Nephron (organoid): ENCODE measurements around the gene EPN1.

Source experiments
- H3K27ac Mint-ChIP-seq, 3 experiments: 2 replicates each; pipeline ENCODE4 v1.8.0; 2020; ENCODE audit warnings: mixed read lengths in 3 of 3, mild to moderate bottlenecking in 2 of 3, moderate library complexity in 1 of 3
- H3K27me3 Mint-ChIP-seq: 2 replicates; pipeline ENCODE4 v1.8.0; 2021; ENCODE audit warnings: low read depth, mild to moderate bottlenecking, moderate library complexity, mixed read lengths
- H3K36me3 Mint-ChIP-seq: 2 replicates; pipeline ENCODE4 v1.8.0; 2020; ENCODE audit warnings: low read depth, mixed read lengths
- H3K4me1 Mint-ChIP-seq: 2 replicates; pipeline ENCODE4 v1.8.0; 2020; ENCODE audit warnings: mixed read lengths
- H3K4me3 Mint-ChIP-seq, 3 experiments: 2 replicates each; pipeline ENCODE4 v1.8.0; 2020; ENCODE audit warnings: mild to moderate bottlenecking in 3 of 3, mixed read lengths in 3 of 3, moderate library complexity in 2 of 3
- H3K9me3 Mint-ChIP-seq: 2 replicates; pipeline ENCODE4 v1.8.0; 2020; ENCODE audit warnings: mixed read lengths
- TF ChIP-seq, protein P1 (sequence below), 3 experiments: fragments of 200-600 bp; sonication (generic); IDR thresholded peaks; one replicate each; pipeline ENCODE4 v1.5.0; 2021; ENCODE audit warnings: antibody characterized with exemption in 3 of 3; ENCODE audit not compliant: unreplicated experiment in 3 of 3

The EPN1 gene

DNA sequence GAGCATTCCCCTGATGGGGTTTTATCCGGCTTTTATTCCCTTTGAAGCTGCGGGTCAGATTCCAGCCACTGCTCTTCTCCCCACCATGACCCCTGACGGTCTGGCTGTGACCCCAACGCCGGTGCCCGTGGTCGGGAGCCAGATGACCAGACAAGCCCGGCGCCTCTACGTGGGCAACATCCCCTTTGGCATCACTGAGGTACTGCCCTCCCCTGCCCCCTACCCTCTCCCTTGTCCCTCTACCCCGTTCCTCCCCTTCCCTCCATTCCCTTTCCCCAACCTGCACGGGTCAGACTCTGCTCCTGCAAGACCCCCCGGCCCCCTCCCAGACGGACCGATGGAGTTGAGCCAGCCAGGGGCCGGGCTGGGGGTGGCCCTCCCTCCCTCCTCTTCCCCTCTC is 14.0 kb upstream of the EPN1 start:
- H3K27ac Mint-ChIP-seq = no peak overlapping the region

DNA sequence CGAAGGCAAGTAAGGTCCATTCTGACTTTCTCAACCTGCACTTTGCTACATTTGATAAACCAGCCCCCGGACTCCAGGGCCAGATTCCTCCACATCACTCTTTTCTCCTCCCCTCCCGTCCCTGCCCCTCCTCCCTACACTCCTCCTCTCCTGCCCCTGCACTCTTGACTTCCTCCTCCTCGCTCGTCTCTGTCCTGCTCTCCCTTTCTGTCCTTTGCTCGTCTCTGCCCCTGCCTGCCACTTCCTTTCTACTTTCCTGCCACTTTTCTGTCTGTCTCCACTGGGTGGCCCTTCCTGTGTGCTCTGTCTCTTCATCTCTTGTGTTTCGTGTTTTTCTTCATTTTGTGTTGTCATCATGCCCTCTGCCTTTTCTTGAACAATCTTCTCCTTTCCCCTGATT is 13.2 kb upstream of the EPN1 start:
- peak overlapping the region in 1 of 3 experiments; percentile 42 for H3K4me3 Mint-ChIP-seq
- peaks cover 5% of the 10 kb centered on the region for H3K27me3 Mint-ChIP-seq
- H3K27ac Mint-ChIP-seq = no peak overlapping the region
- TF ChIP-seq, protein P1, sequence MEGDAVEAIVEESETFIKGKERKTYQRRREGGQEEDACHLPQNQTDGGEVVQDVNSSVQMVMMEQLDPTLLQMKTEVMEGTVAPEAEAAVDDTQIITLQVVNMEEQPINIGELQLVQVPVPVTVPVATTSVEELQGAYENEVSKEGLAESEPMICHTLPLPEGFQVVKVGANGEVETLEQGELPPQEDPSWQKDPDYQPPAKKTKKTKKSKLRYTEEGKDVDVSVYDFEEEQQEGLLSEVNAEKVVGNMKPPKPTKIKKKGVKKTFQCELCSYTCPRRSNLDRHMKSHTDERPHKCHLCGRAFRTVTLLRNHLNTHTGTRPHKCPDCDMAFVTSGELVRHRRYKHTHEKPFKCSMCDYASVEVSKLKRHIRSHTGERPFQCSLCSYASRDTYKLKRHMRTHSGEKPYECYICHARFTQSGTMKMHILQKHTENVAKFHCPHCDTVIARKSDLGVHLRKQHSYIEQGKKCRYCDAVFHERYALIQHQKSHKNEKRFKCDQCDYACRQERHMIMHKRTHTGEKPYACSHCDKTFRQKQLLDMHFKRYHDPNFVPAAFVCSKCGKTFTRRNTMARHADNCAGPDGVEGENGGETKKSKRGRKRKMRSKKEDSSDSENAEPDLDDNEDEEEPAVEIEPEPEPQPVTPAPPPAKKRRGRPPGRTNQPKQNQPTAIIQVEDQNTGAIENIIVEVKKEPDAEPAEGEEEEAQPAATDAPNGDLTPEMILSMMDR (IDR thresholded peaks at IDR 0.05; ENCODE audit: unreplicated experiment in 3 of 3) = no peak
- peaks cover 19% of the 10 kb centered on the region for H3K4me1 Mint-ChIP-seq
- H3K9me3 Mint-ChIP-seq = no peaks in the 10 kb centered on the region
- H3K36me3 Mint-ChIP-seq = peaks cover 56% of the 10 kb centered on the region

More for the DNA sequence above, 14.0 kb upstream of the EPN1 start:
- Mint-ChIP-seq H3K9me3 (no peaks in the 10 kb centered on the region), H3K4me1 (peaks cover 27% of the 10 kb centered on the region), H3K36me3 (peaks cover 49% of the 10 kb centered on the region), H3K4me3 (no peak overlapping the region), H3K27me3 (peaks cover 5% of the 10 kb centered on the region)
- TF ChIP-seq, protein P1 (IDR thresholded peaks at IDR 0.05; ENCODE audit: unreplicated experiment in 3 of 3) = no peak

GRCh38 chr19:55663846-55664536 is 11.0 kb upstream of the EPN1 start:
- peaks cover 65% of the 10 kb centered on the region for H3K36me3 Mint-ChIP-seq
- peaks cover 7% of the 10 kb centered on the region for H3K4me1 Mint-ChIP-seq
- no peaks in the 10 kb centered on the region for H3K9me3 Mint-ChIP-seq
- H3K27me3 Mint-ChIP-seq = peaks cover 5% of the 10 kb centered on the region
- H3K27ac Mint-ChIP-seq = no peak overlapping the region
- TF ChIP-seq, protein P1 (IDR thresholded peaks at IDR 0.05; ENCODE audit: unreplicated experiment in 3 of 3) = no peak
- H3K4me3 Mint-ChIP-seq = no peak overlapping the region

- H3K9me3 Mint-ChIP-seq = no peaks in the 10 kb centered on the region
These were observed 8.6 kb upstream of the EPN1 start for GRCh38 chr19:55666343-55667005.

GRCh38 chr19:55667006-55667381 is 8.0 kb upstream of the EPN1 start:
- no peaks in the 10 kb centered on the region for H3K9me3 Mint-ChIP-seq
- no peak overlapping the region for H3K27ac Mint-ChIP-seq
- peaks cover 73% of the 10 kb centered on the region for H3K36me3 Mint-ChIP-seq
- H3K27me3 Mint-ChIP-seq = no peaks in the 10 kb centered on the region
- H3K4me3 Mint-ChIP-seq = no peak overlapping the region
- TF ChIP-seq, protein P1 (IDR thresholded peaks at IDR 0.05; ENCODE audit: unreplicated experiment in 3 of 3) = no peak
- peaks cover 4% of the 10 kb centered on the region for H3K4me1 Mint-ChIP-seq

More at GRCh38 chr19:55666343-55667005, 8.6 kb upstream of the EPN1 start:
- Mint-ChIP-seq H3K36me3 (peaks cover 76% of the 10 kb centered on the region), H3K27ac (no peak overlapping the region), H3K4me1 (peaks cover 2% of the 10 kb centered on the region), H3K4me3 (no peak overlapping the region), H3K27me3 (no peaks in the 10 kb centered on the region)
- TF ChIP-seq, protein P1 (IDR thresholded peaks at IDR 0.05; ENCODE audit: unreplicated experiment in 3 of 3) = no peak
